PC-3 (cell line): ENCODE data around the gene PTPN23.

Experiments
- EZH2phosphoT487 ChIP-seq: fragments of 300-600 bp; sonication (generic); IDR thresholded peaks from 2 replicates; pipeline ENCODE4 v1.6.1; 2018; ENCODE audit warnings: mild to moderate bottlenecking, antibody characterized with exemption, low read length, borderline replicate concordance
- TF ChIP-seq, protein P1 (sequence below): fragments of 300-600 bp; sonication (generic); conservative IDR thresholded peaks from 2 replicates; pipeline ENCODE4 v1.5.1; 2017; ENCODE audit warnings: antibody characterized with exemption, low read depth, mild to moderate bottlenecking, low read length

GRCh38 chr3:47394881-47395280, 14.1 kb downstream of the PTPN23 start:
- TF ChIP-seq, protein P1, sequence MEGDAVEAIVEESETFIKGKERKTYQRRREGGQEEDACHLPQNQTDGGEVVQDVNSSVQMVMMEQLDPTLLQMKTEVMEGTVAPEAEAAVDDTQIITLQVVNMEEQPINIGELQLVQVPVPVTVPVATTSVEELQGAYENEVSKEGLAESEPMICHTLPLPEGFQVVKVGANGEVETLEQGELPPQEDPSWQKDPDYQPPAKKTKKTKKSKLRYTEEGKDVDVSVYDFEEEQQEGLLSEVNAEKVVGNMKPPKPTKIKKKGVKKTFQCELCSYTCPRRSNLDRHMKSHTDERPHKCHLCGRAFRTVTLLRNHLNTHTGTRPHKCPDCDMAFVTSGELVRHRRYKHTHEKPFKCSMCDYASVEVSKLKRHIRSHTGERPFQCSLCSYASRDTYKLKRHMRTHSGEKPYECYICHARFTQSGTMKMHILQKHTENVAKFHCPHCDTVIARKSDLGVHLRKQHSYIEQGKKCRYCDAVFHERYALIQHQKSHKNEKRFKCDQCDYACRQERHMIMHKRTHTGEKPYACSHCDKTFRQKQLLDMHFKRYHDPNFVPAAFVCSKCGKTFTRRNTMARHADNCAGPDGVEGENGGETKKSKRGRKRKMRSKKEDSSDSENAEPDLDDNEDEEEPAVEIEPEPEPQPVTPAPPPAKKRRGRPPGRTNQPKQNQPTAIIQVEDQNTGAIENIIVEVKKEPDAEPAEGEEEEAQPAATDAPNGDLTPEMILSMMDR, result no peak
- TF ChIP-seq EZH2phosphoT487, result no peak
